Common myeloid progenitor, CD34-positive (primary cell): ENCODE data around the gene GTF2IRD1.
"Not testable (repeated sequence)": the region's sequence is repeated elsewhere in the genome, so short reads cannot be mapped to it uniquely, and the experiment has no call there.

ENCODE experiments used
- CTCF ChIA-PET: fragments of 350-600 bp; sonication (Branson Sonifier 250); formaldehyde crosslinking; loops from one replicate; lab custom pipeline; 2021; ENCODE audit warnings: antibody characterized with exemption; lab: Charles Lee
- POLR2A ChIA-PET: fragments of 350-600 bp; sonication (Branson Sonifier 250); formaldehyde crosslinking; loops from one replicate; lab custom pipeline; 2021; ENCODE audit warnings: antibody characterized with exemption; lab: Charles Lee
- DNase-seq, 3 donors: peaks; one replicate each; pipeline versions ENCODE4 v3.0.0 to v3.0.0-alpha.2; 2013
- H3K27ac ChIP-seq, 2 experiments: 1 replicate in 1 of 2; 2 replicates in 1 of 2; pipeline ENCODE4 v1.7.0; 2013; ENCODE audit warnings: inconsistent platforms in 2 of 2, low read length in 2 of 2, mild to moderate bottlenecking in 2 of 2, low read depth in 1 of 2, moderate library complexity in 1 of 2; ENCODE audit not compliant: severe bottlenecking in 2 of 2, insufficient read depth in 1 of 2, poor library complexity in 1 of 2
- H3K27me3 ChIP-seq, 5 experiments: replicated peaks in 2 of 5; 1 replicate in 3 of 5; 2 replicates in 2 of 5; pipeline versions ENCODE4 v1.6.1 to v1.7.0; 2013; ENCODE audit warnings: low read length in 4 of 5, mild to moderate bottlenecking in 2 of 5, moderate library complexity in 2 of 5, inconsistent platforms in 1 of 5; ENCODE audit not compliant: insufficient read depth in 5 of 5, control insufficient read depth in 4 of 5
- H3K36me3 ChIP-seq, 4 experiments: 1 replicate in 2 of 4; 2 replicates in 2 of 4; pipeline versions ENCODE4 v1.6.1 to v1.7.0; 2013; ENCODE audit warnings: low read length in 3 of 4, control low read depth in 1 of 4, mild to moderate bottlenecking in 1 of 4; ENCODE audit not compliant: control insufficient read depth in 4 of 4, insufficient read depth in 4 of 4
- H3K4me1 ChIP-seq, 4 experiments: 1 replicate in 3 of 4; 2 replicates in 1 of 4; pipeline versions ENCODE4 v1.6.1 to v1.7.1; 2013; ENCODE audit warnings: low read length in 3 of 4, mild to moderate bottlenecking in 3 of 4, control low read depth in 1 of 4, inconsistent platforms in 1 of 4, moderate library complexity in 1 of 4; ENCODE audit not compliant: control insufficient read depth in 4 of 4, insufficient read depth in 4 of 4; ENCODE audit errors: control extremely low read depth in 1 of 4
- H3K4me3 ChIP-seq, 7 experiments: 1 replicate in 4 of 7; 2 replicates in 3 of 7; pipeline versions ENCODE4 v1.5.1 to v1.7.0; 2013; ENCODE audit warnings: mild to moderate bottlenecking in 7 of 7, low read length in 6 of 7, moderate library complexity in 6 of 7, inconsistent platforms in 2 of 7, low read depth in 2 of 7, control low read depth in 1 of 7; ENCODE audit not compliant: insufficient read depth in 4 of 7, control insufficient read depth in 1 of 7; ENCODE audit errors: extremely low read depth in 1 of 7
- H3K9me3 ChIP-seq, 5 experiments: 1 replicate in 4 of 5; 2 replicates in 1 of 5; pipeline versions ENCODE4 v1.6.1 to v1.7.1; 2013; ENCODE audit warnings: low read length in 4 of 5, mild to moderate bottlenecking in 2 of 5, inconsistent platforms in 1 of 5, low read depth in 1 of 5, moderate library complexity in 1 of 5; ENCODE audit not compliant: control insufficient read depth in 4 of 5, insufficient read depth in 2 of 5; ENCODE audit errors: control extremely low read depth in 1 of 5
- WGBS: methylation state at CpG from one replicate; pipeline ENCODE4 v1.1.5; 2013; ENCODE audit not compliant: insufficient coverage; 5-methylcytosine and 5-hydroxymethylcytosine counted together

The GTF2IRD1 gene

GRCh38 chr7:74632505-74632904, 178.8 kb downstream of the GTF2IRD1 start:
- 83% methylated on average over 6 of the region's 8 CpGs for WGBS
- H3K27me3 ChIP-seq, result no peaks in the 10 kb centered on the region
- POLR2A ChIA-PET, result interaction anchor here (0.6 kb wide), 1 partner anchor 19 kb away, joined by 3 read pairs; no protein-coding TSS in a partner anchor
- H3K27ac ChIP-seq, result no peak overlapping the region
- H3K9me3 ChIP-seq, result no peaks in the 10 kb centered on the region
- CTCF ChIA-PET, result interaction anchor here (1.2 kb wide), 1 partner anchor 15 kb away, joined by 4 read pairs; no protein-coding TSS in a partner anchor
- H3K36me3 ChIP-seq, result no peaks in the 10 kb centered on the region
- no peak for DNase-seq
- H3K4me3 ChIP-seq, result no peak overlapping the region
- H3K4me1 ChIP-seq, result peaks cover 0 to 5% (median 1%) of the 10 kb centered on the region in 4 experiments

- no peaks in the 10 kb centered on the region for H3K36me3 ChIP-seq
- peak in 2 of 3 donors; percentile 14 to 39 for DNase-seq
- H3K27me3 ChIP-seq, result no peaks in the 10 kb centered on the region
- POLR2A ChIA-PET, result no interaction called here
- H3K27ac ChIP-seq, result no peak overlapping the region
- H3K4me3 ChIP-seq, result no peak overlapping the region
- H3K9me3 ChIP-seq, result no peaks in the 10 kb centered on the region
- peaks cover 0 to 5% (median 1%) of the 10 kb centered on the region in 4 experiments for H3K4me1 ChIP-seq
- 80% methylated on average over 9 of the region's 9 CpGs for WGBS
- CTCF ChIA-PET, result no interaction called here
These were observed 179.8 kb downstream of the GTF2IRD1 start for GRCh38 chr7:74633451-74633921.

- Histone ChIP-seq H3K9me3 (no peaks in the 10 kb centered on the region), H3K27me3 (no peaks in the 10 kb centered on the region), H3K4me3 (no peak overlapping the region), H3K4me1 (peaks cover 0 to 6% (median 3%) of the 10 kb centered on the region in 4 experiments), H3K36me3 (no peaks in the 10 kb centered on the region), H3K27ac (no peak overlapping the region)
- POLR2A ChIA-PET, result no interaction called here
- 93% methylated on average over 5 of the region's 7 CpGs for WGBS
- no peak for DNase-seq
- CTCF ChIA-PET, result interaction anchor here (1.2 kb wide), 1 partner anchor 10 kb away, joined by 3 read pairs; no protein-coding TSS in a partner anchor
These were observed 184.0 kb downstream of the GTF2IRD1 start for GRCh38 chr7:74637745-74638144.

- peak in 2 of 3 donors; percentile 80 to 83 for DNase-seq
- H3K4me3 ChIP-seq, result peak overlapping the region in 6 of 7 experiments; percentile 45 to 78 (median 56)
- POLR2A ChIA-PET, CTCF ChIA-PET, H3K27me3 ChIP-seq, H3K36me3 ChIP-seq, H3K9me3 ChIP-seq: not testable (repeated sequence)
- peak overlapping the region in 1 of 2 experiments; percentile 51 for H3K27ac ChIP-seq
- H3K4me1 ChIP-seq, result peaks cover 0 to 21% (median 8%) of the 10 kb centered on the region in 4 experiments
- WGBS, result 3% methylated on average over 5 of the region's 11 CpGs
These were observed 196.3 kb downstream of the GTF2IRD1 start for GRCh38 chr7:74650055-74650454.

- POLR2A ChIA-PET, result not testable (repeated sequence)
These were observed 196.9 kb downstream of the GTF2IRD1 start for GRCh38 chr7:74650493-74651132.

DNA sequence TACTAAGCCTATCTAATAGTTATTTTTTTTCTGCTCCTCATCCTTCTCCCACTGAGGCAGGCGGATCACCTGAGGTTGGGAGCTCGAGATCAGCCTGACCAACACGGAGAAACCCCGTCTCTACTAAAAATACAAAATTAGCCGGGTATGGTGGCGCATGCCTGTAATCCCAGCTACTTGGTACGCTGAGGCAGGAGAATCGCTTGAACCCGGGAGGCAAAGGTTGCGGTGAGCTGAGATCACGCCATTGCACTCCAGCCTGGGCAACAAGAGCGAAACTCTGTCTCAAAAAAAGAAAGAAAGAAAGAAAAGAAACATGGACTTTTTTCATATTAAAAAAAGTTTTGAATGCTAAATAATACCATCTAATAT, 197.4 kb downstream of the GTF2IRD1 start:
- H3K36me3 ChIP-seq, DNase-seq, H3K9me3 ChIP-seq, H3K27me3 ChIP-seq, H3K4me3 ChIP-seq, H3K27ac ChIP-seq, POLR2A ChIA-PET: not testable (repeated sequence)
- CTCF ChIA-PET, result interaction anchor here (1.3 kb wide), 1 partner anchor 12 kb away, joined by 3 read pairs; no protein-coding TSS in a partner anchor
- WGBS, result 100% methylated on average over 1 of the region's 12 CpGs
- H3K4me1 ChIP-seq, result peaks cover 4 to 30% (median 18%) of the 10 kb centered on the region in 4 experiments

More at GRCh38 chr7:74650493-74651132, 196.9 kb downstream of the GTF2IRD1 start:
- Histone ChIP-seq H3K27ac (peak overlapping the region in 1 of 2 experiments; percentile 51), H3K4me1 (peaks cover 0 to 25% (median 14%) of the 10 kb centered on the region in 4 experiments), H3K4me3 (peak overlapping the region in 3 of 7 experiments; percentile 48 to 78 (median 58))
- CTCF ChIA-PET, result interaction anchor here (1.3 kb wide), 1 partner anchor 12 kb away, joined by 3 read pairs; no protein-coding TSS in a partner anchor
- not testable (repeated sequence) for H3K27me3 ChIP-seq, H3K9me3 ChIP-seq, H3K36me3 ChIP-seq
- 25% methylated on average over 2 of the region's 9 CpGs for WGBS
- peak in 1 of 3 donors; percentile 38 for DNase-seq
